Prostate gland (tissue), 2 donors: ENCODE measurements around the gene PLCB1.

ENCODE experiments used
- CTCF ChIP-seq, 4 experiments: fragments of 200-600 bp in 2 of 4; fragments of 450-650 bp in 2 of 4; sonication (generic) in 2 of 4; IDR thresholded peaks; 1 replicate in 3 of 4; 2 replicates in 1 of 4; pipeline ENCODE4 v1.5.1; 2016 to 2019; ENCODE audit warnings: antibody characterized with exemption in 4 of 4, mild to moderate bottlenecking in 2 of 4, moderate library complexity in 2 of 4
- POLR2A ChIP-seq: fragments of 450-650 bp; IDR thresholded peaks from one replicate; pipeline ENCODE4 v1.6.1; 2016; ENCODE audit warnings: antibody characterized with exemption, mild to moderate bottlenecking

DNA sequence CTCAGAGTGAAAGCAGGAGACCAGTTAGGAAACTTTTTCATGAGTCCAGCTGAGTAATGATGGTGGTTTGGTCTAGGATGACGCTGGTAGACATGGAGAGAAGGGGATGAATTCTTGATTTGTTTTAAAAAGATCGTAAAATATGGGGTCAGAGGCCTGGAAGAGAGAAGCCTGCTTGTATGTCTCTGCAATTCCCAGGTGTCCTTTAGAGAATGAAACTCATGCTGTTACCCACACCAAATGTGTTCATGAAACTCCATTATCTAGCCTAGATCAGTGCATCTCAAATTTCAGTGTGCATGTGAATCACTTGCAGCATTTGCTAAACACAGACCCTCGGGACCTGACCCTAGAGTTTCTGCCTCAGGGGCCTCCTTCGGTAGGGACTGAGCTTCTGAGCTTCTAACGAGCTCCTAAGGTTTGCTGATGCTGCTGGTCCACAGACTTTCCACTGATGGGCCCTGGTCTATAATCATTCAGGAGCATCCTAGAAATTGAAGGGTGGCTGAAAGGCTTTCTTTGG is 634.9 kb downstream of the PLCB1 start:
- TF ChIP-seq CTCF (IDR thresholded peaks at IDR 0.05) (no peak), POLR2A (no peak)
